ENCODE results near the gene VAMP4. TPM values are rescaled to one million over a fixed set of nuclear protein-coding genes. Genes with fewer than 3 reads are reported as not detected.

The VAMP4 gene
- total RNA-seq, 8 experiments from 2014 or later, result 8.3 to 19.0 (median 14.4) TPM

- Histone ChIP-seq H3K27ac (no peak within 1 kb of the TSS), H3K4me3 (no peak within 1 kb of the TSS), H3K4me1 (replicated peaks in 1 of 2) (no peaks in the 10 kb centered on the region)
- WGBS, 10 experiments, result 20 to 100% (median 70%) methylated on average over 2 to 4 of the region's 8 CpGs; no CpG with 5 or more reads in 2 of the 10 experiments
- in situ Hi-C loops (cut with MboI; ENCODE audit: low pct_unique_long_range_greater_than_20kb in 2 of 9, low sequenced_read_pairs in 9 of 9, unreplicated experiment in 9 of 9), result loop anchor here in 1 of 9 experiments (25.0 kb wide), 1 partner anchor 335 kb away; no protein-coding TSS in a partner anchor
- ATAC-seq (replicated peaks in 6 of 8), result no peak
Observed at GRCh38 chr1:171652234-171652822, 89.5 kb downstream of the VAMP4 start, which contains the start of gene MYOC. Gene MYOC (minus strand): TSS chr1:171652688. CDS start chr1:171652611, 77 bp downstream.

Other genes starting within 250 kb of the VAMP4 start
- under 1 TPM in 5 of 8 experiments, not detected in 3; 0.17 to 0.61 (median 0.25) TPM for gene MYOCOS, start 119.8 kb downstream of the VAMP4 start, total RNA-seq
- gene MYOC, start 89.4 kb downstream of the VAMP4 start, total RNA-seq, result under 1 TPM in 2 of 8 experiments, not detected in 6; 0.41 to 0.43 TPM
- gene METTL13, start 39.6 kb upstream of the VAMP4 start, total RNA-seq, result 10 to 100 TPM; 16.9 to 75.8 (median 25.9) TPM
- gene DNM3, start 99.4 kb upstream of the VAMP4 start, total RNA-seq, result 10 to 100 TPM in 5 of 8 experiments, 1 to 10 TPM in 3; 6.1 to 29.1 (median 13.5) TPM